Motor neuron (in vitro differentiated cells): ENCODE data around the gene GPR132. TPM values are rescaled to one million over a fixed set of nuclear protein-coding genes. Genes with fewer than 3 reads are reported as not detected.

Experiments
- ATAC-seq, 8 experiments: fragments of 200-7000 bp; cut with Tn5 transposase; replicated peaks in 6 of 8; 2 replicates each; pipeline ENCODE4 v1.8.0; 2021; ENCODE audit warnings: mild to moderate bottlenecking in 8 of 8, moderate library complexity in 8 of 8
- H3K27ac ChIP-seq, 2 donors: fragments of 250-450 bp; sonication (Bioruptor Pico); 2 replicates each; pipeline ENCODE4 v1.9.0; 2021; ENCODE audit warnings: antibody characterized with exemption in 2 of 2, mild to moderate bottlenecking in 2 of 2, moderate library complexity in 1 of 2
- H3K4me1 ChIP-seq, 2 donors: fragments of 250-450 bp; sonication (Bioruptor Pico); replicated peaks in 1 of 2; 2 replicates each; pipeline ENCODE4 v1.6.1; 2021; ENCODE audit warnings: antibody characterized with exemption in 2 of 2, mild to moderate bottlenecking in 2 of 2, moderate library complexity in 1 of 2
- H3K4me3 ChIP-seq, 5 donors: fragments of 250-450 bp; sonication (Bioruptor Pico); 2 replicates each; pipeline ENCODE4 v1.9.0; 2021; ENCODE audit warnings: antibody characterized with exemption in 5 of 5, mild to moderate bottlenecking in 5 of 5, moderate library complexity in 4 of 5
- WGBS, 10 experiments: fragments of 450-650 bp; shearing (Covaris generic); methylation state at CpG; one replicate each; pipeline ENCODE4 v1.0.0; 2022; 5-methylcytosine and 5-hydroxymethylcytosine counted together
- in situ Hi-C, 9 experiments: fragments of 400-800 bp; cut with MboI; loops; one replicate each; pipeline ENCODE4 v1.15.0; 2021; ENCODE audit warnings: low sequenced_read_pairs in 9 of 9, low pct_unique_long_range_greater_than_20kb in 2 of 9; ENCODE audit not compliant: unreplicated experiment in 9 of 9
- total RNA-seq, 8 experiments: library from RNA; unstranded; fragments of 300-600 nt; gene quantifications; 2 replicates each; pipeline versions ENCODE4 v1.2.3 to v1.2.4, GENCODE V29; 2022

GPR132 gene
- total RNA-seq, 8 experiments from 2014 or later, result 0.46 to 0.66 (median 0.48) TPM; not detected in 4

- no peak for ATAC-seq
- in situ Hi-C loops, result loop anchor here in 1 of 9 experiments (25.0 kb wide), 1 partner anchor 109 kb away; the partner anchor contains the start of gene NUDT14
- H3K4me3 ChIP-seq, result no peak overlapping the region
- H3K27ac ChIP-seq, result no peak overlapping the region
- peaks cover 0 to 5% of the 10 kb centered on the region in 2 donors for H3K4me1 ChIP-seq
- 17 to 100% (median 75%) methylated on average over 1 of the region's 1 CpG; no CpG with 5 or more reads in 2 of the 10 experiments for WGBS, 10 experiments
Measured at GRCh38 chr14:105078294-105078693, 13.1 kb upstream of the GPR132 start.

DNA sequence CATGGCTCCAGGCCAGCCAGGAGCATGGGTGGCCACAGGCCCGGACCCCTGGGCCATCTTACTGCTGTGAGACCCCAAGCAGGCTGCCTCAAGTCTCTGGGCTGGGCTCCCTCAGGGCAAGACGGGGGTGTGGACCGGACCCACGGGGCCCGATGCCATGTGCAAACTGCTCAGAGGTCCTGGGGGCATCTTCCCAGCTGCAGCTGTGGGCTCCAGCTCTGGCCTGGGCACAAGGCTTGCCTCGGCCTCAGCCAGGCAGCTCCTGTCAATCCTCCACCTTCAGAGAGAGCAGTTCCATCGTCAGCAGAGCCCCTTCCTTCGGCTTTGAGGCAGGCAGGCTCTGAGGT is 12.4 kb upstream of the GPR132 start:
- Histone ChIP-seq H3K4me1 (peaks cover 0 to 5% of the 10 kb centered on the region in 2 donors), H3K27ac (no peak overlapping the region), H3K4me3 (no peak overlapping the region)
- in situ Hi-C loops, result loop anchor here in 1 of 9 experiments (25.0 kb wide), 1 partner anchor 110 kb away; the partner anchor contains the start of gene NUDT14
- 71 to 100% (median 78%) methylated on average over 1 to 6 of the region's 8 CpGs; no CpG with 5 or more reads in 7 of the 10 experiments for WGBS, 10 experiments
- ATAC-seq, result no peak

GRCh38 chr14:105076805-105077648 is 11.8 kb upstream of the GPR132 start:
- in situ Hi-C loops, result loop anchor here in 1 of 9 experiments (25.0 kb wide), 1 partner anchor 110 kb away; the partner anchor contains the start of gene NUDT14
- peaks cover 0 to 5% of the 10 kb centered on the region in 2 donors for H3K4me1 ChIP-seq
- H3K4me3 ChIP-seq, result no peak overlapping the region
- no CpG with 5 or more reads among the region's 18 CpGs for WGBS, 10 experiments
- ATAC-seq, result peak in 2 of 8 experiments; percentile 8 to 19
- H3K27ac ChIP-seq, result no peak overlapping the region

- in situ Hi-C loops, result loop anchor here in 1 of 9 experiments (25.0 kb wide), 1 partner anchor 111 kb away; the partner anchor contains the start of gene NUDT14
- Histone ChIP-seq H3K4me1 (peaks cover 0 to 5% of the 10 kb centered on the region in 2 donors), H3K27ac (no peak overlapping the region), H3K4me3 (no peak overlapping the region)
- 80 to 100% (median 95%) methylated on average over 1 to 4 of the region's 16 CpGs; no CpG with 5 or more reads in 6 of the 10 experiments for WGBS, 10 experiments
- ATAC-seq, result peak in 3 of 8 experiments; percentile 4 to 21 (median 7)
Measured at GRCh38 chr14:105076296-105076804, 11.1 kb upstream of the GPR132 start.

DNA sequence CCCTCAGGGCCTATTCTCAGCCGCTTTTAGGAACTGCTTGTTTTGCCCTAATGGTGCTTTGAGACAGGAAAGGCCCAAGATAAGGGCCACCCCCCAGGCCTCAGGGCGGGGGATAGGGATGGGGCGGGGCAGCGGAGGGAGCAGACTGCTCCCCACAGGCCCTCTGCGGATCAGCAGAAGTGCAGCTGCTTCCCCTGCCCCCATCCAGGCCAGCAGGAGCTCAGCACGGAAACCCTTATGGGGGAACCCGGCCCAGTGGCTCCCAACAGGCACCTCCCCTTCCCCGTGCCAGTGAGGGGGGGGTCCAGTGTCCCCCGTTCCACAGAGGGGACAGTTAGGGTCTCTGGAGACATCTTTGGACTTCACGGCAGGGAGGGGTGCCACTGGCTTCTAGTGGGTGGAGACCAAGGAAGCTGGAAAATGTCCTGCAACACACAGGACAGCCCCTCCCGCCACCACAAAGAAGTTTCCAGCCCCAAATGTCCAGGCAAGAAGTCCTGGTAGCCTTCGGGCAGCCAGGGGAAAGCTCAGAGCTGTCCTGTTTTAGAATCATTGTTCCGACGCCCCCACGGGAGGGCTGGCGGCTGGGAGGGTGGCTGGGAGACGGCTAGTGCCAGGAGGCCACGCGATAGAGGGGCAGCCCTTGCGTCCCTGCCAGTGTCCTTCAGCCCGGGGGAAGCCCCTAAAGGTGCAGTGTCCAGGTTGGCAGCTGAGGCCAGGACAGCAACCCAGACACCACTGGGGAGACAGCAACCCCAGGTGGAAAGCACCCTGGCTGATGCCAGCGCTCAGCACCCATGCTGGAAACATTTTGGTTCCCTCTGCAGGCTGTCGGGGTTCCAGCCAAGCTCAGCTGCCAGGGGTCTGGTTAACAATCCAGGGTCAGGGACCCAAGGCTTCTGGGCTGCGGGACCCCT is 10.4 kb upstream of the GPR132 start:
- ATAC-seq, result peak in 7 of 8 experiments; percentile 27 to 82 (median 58)
- in situ Hi-C loops, result loop anchor here in 1 of 9 experiments (25.0 kb wide), 1 partner anchor 112 kb away; the partner anchor contains the start of gene NUDT14
- Histone ChIP-seq H3K27ac (no peak overlapping the region), H3K4me3 (no peak overlapping the region), H3K4me1 (peaks cover 0 to 5% of the 10 kb centered on the region in 2 donors)
- WGBS, 10 experiments, result 30 to 100% (median 67%) methylated on average over 1 to 10 of the region's 24 CpGs; no CpG with 5 or more reads in 7 of the 10 experiments

DNA sequence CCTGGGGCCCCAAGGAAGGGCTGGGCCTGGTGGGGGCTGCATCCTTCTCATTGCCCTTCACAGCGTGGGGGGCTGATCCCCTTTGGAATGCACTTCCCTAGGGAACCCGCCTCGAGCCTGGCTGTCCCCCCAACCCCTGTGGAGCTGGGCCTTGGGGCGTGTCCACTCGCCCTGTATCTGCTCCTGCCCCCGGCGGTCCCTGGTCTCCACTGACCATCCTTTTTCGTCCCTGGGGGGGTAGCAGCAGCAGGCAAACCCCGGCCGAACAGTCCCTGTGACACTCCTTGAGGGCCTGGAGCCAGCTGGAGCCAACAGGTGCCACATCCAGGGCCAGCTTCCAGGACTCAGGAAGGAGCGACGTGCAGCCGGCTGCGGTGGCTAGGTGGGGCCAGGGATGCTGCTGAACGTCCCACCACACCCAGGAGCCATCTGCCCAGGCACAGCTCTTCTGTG is 9.4 kb upstream of the GPR132 start:
- Histone ChIP-seq H3K27ac (no peak overlapping the region), H3K4me1 (peaks cover 0 to 5% of the 10 kb centered on the region in 2 donors), H3K4me3 (no peak overlapping the region)
- in situ Hi-C loops, result loop anchor here in 1 of 9 experiments (25.0 kb wide), 1 partner anchor 113 kb away; the partner anchor contains the start of gene NUDT14
- peak in 3 of 8 experiments; percentile 3 to 23 (median 5) for ATAC-seq
- 7 to 70% (median 8%) methylated on average over 2 to 6 of the region's 15 CpGs; no CpG with 5 or more reads in 7 of the 10 experiments for WGBS, 10 experiments

GRCh38 chr14:105073720-105074600 is 8.7 kb upstream of the GPR132 start:
- Histone ChIP-seq H3K4me1 (peaks cover 0 to 5% of the 10 kb centered on the region in 2 donors), H3K4me3 (no peak overlapping the region), H3K27ac (no peak overlapping the region)
- no peak for ATAC-seq
- in situ Hi-C loops, result no loop called here
- 31 to 100% (median 72%) methylated on average over 1 to 2 of the region's 18 CpGs; no CpG with 5 or more reads in 7 of the 10 experiments for WGBS, 10 experiments

DNA sequence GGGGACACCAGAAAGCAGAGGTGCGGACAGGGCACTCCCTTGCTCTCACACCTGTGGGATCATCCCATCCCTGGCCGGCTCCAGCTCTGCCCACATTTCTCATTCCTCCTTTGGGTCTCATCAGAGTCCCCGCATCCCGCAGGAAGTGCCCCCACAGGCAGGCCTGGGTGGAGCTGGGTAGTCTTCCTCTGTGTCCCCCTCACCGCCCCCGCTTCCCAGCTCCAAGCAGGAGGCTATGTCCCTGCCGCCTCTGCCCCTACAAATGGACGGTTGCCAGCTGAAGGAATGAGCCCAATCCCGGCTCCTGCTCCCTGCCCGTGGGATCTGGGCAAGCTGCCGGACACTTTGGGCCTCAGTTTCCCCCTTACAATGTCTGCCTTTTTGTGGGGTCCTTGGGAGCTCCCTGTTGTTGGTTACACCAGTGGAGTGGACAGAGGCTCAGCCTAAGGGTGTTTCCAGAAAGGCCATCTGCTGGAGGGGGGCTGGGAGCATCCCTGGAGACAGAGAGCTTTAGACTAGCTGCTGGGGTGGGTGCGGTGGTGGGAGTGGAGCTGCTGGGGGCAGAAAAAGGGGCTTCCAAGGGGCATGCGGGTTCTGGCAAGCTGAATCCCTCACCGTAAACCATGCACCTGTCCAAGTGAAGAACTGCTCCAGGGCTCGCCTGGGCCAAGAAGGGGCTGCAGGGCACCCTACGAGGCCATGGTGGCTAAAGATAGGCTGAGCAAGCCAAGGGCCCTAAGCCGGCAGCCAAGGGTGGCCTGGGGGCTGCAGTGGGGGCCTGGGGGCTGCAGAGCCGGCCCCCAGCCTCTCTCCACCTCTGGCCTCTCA is 7.9 kb upstream of the GPR132 start:
- Histone ChIP-seq H3K27ac (no peak overlapping the region), H3K4me1 (peaks cover 0 to 5% of the 10 kb centered on the region in 2 donors), H3K4me3 (no peak overlapping the region)
- 33 to 100% (median 76%) methylated on average over 1 to 4 of the region's 18 CpGs; no CpG with 5 or more reads in 6 of the 10 experiments for WGBS, 10 experiments
- in situ Hi-C loops, result no loop called here
- ATAC-seq, result no peak

- in situ Hi-C loops, result no loop called here
- no peak overlapping the region for H3K4me3 ChIP-seq
- ATAC-seq, result no peak
- WGBS, 10 experiments, result 60 to 80% (median 66%) methylated on average over 2 to 8 of the region's 11 CpGs; no CpG with 5 or more reads in 7 of the 10 experiments
- H3K4me1 ChIP-seq, result peaks cover 0 to 5% of the 10 kb centered on the region in 2 donors
- no peak overlapping the region for H3K27ac ChIP-seq
Measured at GRCh38 chr14:105072381-105072861, 7.2 kb upstream of the GPR132 start.

DNA sequence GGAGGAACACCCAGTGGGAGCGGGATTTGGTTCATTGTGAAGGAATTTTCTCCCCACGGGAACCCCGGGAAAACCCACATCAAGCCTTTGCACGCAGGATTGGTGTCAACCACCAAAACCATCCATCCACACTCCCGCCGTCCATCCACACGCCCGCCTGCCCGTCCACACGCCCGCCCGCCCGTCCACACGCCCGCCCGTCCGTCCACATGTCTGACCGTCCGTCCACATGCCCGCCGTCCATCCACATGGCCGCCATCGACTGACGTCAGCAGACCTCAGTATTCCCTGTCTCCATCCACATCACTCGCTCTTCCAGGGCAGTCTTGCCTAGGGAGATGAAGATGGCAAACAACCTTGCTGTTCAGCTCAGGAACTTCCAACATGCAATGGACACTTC is 6.7 kb upstream of the GPR132 start:
- Histone ChIP-seq H3K4me1 (peaks cover 0 to 5% of the 10 kb centered on the region in 2 donors), H3K27ac (no peak overlapping the region), H3K4me3 (no peak overlapping the region)
- ATAC-seq, result no peak
- WGBS, 10 experiments, result 40 to 100% (median 90%) methylated on average over 1 to 3 of the region's 25 CpGs; no CpG with 5 or more reads in 5 of the 10 experiments
- in situ Hi-C loops, result no loop called here

- WGBS, 10 experiments, result 50 to 93% (median 80%) methylated on average over 1 to 11 of the region's 15 CpGs; no CpG with 5 or more reads in 3 of the 10 experiments
- H3K4me3 ChIP-seq, result no peak overlapping the region
- no peak for ATAC-seq
- H3K27ac ChIP-seq, result no peak overlapping the region
- in situ Hi-C loops, result no loop called here
- H3K4me1 ChIP-seq, result peaks cover 0 to 5% of the 10 kb centered on the region in 2 donors
Measured at GRCh38 chr14:105071326-105071725, 6.1 kb upstream of the GPR132 start.
